T-cell (primary cell): ENCODE measurements around the gene ENPP7. TPM values are rescaled to one million over a fixed set of nuclear protein-coding genes. Genes with fewer than 3 reads are reported as not detected.
"Not testable (repeated sequence)": the region's sequence is repeated elsewhere in the genome, so short reads cannot be mapped to it uniquely, and the experiment has no call there.

Experiments
- ATAC-seq, 4 experiments: fragments of 200-7000 bp in 3 of 4; fragments of 150-1000 bp in 1 of 4; cut with Tn5 transposase; replicated peaks in 1 of 4; 1 replicate in 3 of 4; 2 replicates in 1 of 4; pipeline ENCODE4 v1.10.0; 2021; ENCODE audit warnings: moderate library complexity in 3 of 4, mild to moderate bottlenecking in 2 of 4, moderate number of reproducible peaks in 1 of 4
- CTCF ChIA-PET, 2 donors: fragments of 300-600 bp; sonication (Branson Sonifier 250); formaldehyde crosslinking; loops; one replicate each; lab custom pipeline; 2022; ENCODE audit warnings: antibody characterized with exemption in 2 of 2; lab: Charles Lee
- POLR2A ChIA-PET, 2 donors: fragments of 300-600 bp; sonication (Branson Sonifier 250); formaldehyde crosslinking; loops; one replicate each; lab custom pipeline; 2022; ENCODE audit warnings: antibody characterized with exemption in 2 of 2; lab: Charles Lee
- DNase-seq, 35 experiments: peaks; one replicate each; pipeline versions ENCODE4 v3.0.0 to v3.0.0-alpha.2; 2013 to 2023
- H3K27ac ChIP-seq: one replicate; pipeline ENCODE4 v1.5.1; 2013; ENCODE audit warnings: low read length
- H3K27me3 ChIP-seq, 2 experiments: replicated peaks in 1 of 2; 1 replicate in 1 of 2; 2 replicates in 1 of 2; pipeline versions ENCODE4 v1.6.1 to v1.7.0; 2013; ENCODE audit warnings: low read length in 1 of 2, mixed read lengths in 1 of 2; ENCODE audit not compliant: control insufficient read depth in 2 of 2, insufficient read depth in 2 of 2; ENCODE audit errors: extremely low read depth in 1 of 2
- H3K36me3 ChIP-seq, 2 donors: 1 replicate in 1 of 2; 2 replicates in 1 of 2; pipeline versions ENCODE4 v1.6.1 to v1.7.0; 2013; ENCODE audit warnings: low read length in 1 of 2; ENCODE audit not compliant: control insufficient read depth in 2 of 2, insufficient read depth in 1 of 2; ENCODE audit errors: extremely low read depth in 1 of 2
- H3K4me1 ChIP-seq, 2 experiments: 1 replicate in 1 of 2; 2 replicates in 1 of 2; pipeline versions ENCODE4 v1.6.1 to v1.7.0; 2013; ENCODE audit warnings: low read length in 2 of 2, mixed read lengths in 1 of 2; ENCODE audit not compliant: insufficient read depth in 2 of 2, control insufficient read depth in 1 of 2; ENCODE audit errors: extremely low read depth in 1 of 2
- H3K4me3 ChIP-seq, 2 donors: 1 replicate in 1 of 2; 2 replicates in 1 of 2; pipeline versions ENCODE4 v1.5.1 to v1.7.0; 2013; ENCODE audit warnings: mild to moderate bottlenecking in 2 of 2, low read length in 1 of 2, moderate library complexity in 1 of 2; ENCODE audit not compliant: control insufficient read depth in 1 of 2; ENCODE audit errors: extremely low read depth in 1 of 2
- H3K9me3 ChIP-seq: 2 replicates; pipeline ENCODE4 v1.7.0; 2013
- H3K27ac Mint-ChIP-seq, 2 donors: one replicate each; pipeline ENCODE4 v1.8.0; 2020 to 2021; ENCODE audit warnings: mild to moderate bottlenecking in 2 of 2, mixed read lengths in 2 of 2
- H3K27me3 Mint-ChIP-seq, 2 donors: one replicate each; pipeline ENCODE4 v1.8.0; 2021 to 2022; ENCODE audit warnings: mixed read lengths in 2 of 2
- H3K36me3 Mint-ChIP-seq: one replicate; pipeline ENCODE4 v1.8.0; 2021; ENCODE audit warnings: mixed read lengths
- H3K4me1 Mint-ChIP-seq, 3 donors: one replicate each; pipeline ENCODE4 v1.8.0; 2020 to 2022; ENCODE audit warnings: mixed read lengths in 3 of 3, mild to moderate bottlenecking in 1 of 3
- H3K4me3 Mint-ChIP-seq, 3 donors: one replicate each; pipeline ENCODE4 v1.8.0; 2020 to 2022; ENCODE audit warnings: mild to moderate bottlenecking in 3 of 3, mixed read lengths in 3 of 3, moderate library complexity in 3 of 3
- H3K9me3 Mint-ChIP-seq, 3 donors: one replicate each; pipeline ENCODE4 v1.8.0; 2020 to 2022; ENCODE audit warnings: mixed read lengths in 3 of 3
- WGBS: methylation state at CpG from one replicate; pipeline ENCODE4 v1.1.5; 2013; ENCODE audit warnings: missing lambda C conversion rate; ENCODE audit not compliant: insufficient coverage; 5-methylcytosine and 5-hydroxymethylcytosine counted together
- total RNA-seq, 35 experiments: library from RNA in 6 of 35; stranded (reverse) in 6 of 35; fragments of 120-200 nt in 1 of 35; gene quantifications; one replicate each; pipeline versions ENCODE4 v1.2.1 to v1.2.4 and lab custom pipeline; 2013 to 2026

Gene ENPP7
- total RNA-seq, 5 donors from 2014 or later (not counting 1 experiment from before 2014, with no cell fraction given): 0.15 TPM; not detected in 4

DNA sequence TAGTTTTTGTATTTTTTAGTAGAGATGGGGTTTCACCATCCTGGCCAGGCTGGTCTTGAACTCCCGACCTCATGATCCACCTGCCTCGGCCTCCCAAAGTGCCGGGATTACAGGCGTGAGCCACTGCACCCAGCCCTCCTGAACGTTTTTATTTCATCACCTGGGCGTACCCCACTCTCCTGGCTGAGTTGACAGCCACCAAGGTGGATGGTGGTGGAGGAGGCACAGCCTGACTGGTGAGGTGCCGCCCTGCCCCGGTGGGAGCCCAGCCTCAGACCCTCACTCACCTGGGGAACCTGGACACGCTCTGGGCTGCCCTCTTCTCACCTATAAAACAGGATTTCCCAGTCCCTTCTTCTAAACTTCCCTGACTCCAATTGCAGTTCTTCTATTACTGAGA is 42.0 kb downstream of the ENPP7 start:
- WGBS: no CpG with 5 or more reads among the region's 9 CpGs
- H3K36me3 ChIP-seq, ATAC-seq, POLR2A ChIA-PET, H3K27ac Mint-ChIP-seq, H3K27ac ChIP-seq, H3K4me3 ChIP-seq, H3K4me3 Mint-ChIP-seq, DNase-seq, H3K4me1 ChIP-seq, H3K36me3 Mint-ChIP-seq, H3K9me3 ChIP-seq, H3K9me3 Mint-ChIP-seq, CTCF ChIA-PET: not testable (repeated sequence)
- H3K27me3 Mint-ChIP-seq: peaks cover 46 to 80% of the 10 kb centered on the region in 2 donors
- peaks cover 6 to 11% (median 10%) of the 10 kb centered on the region in 3 donors for H3K4me1 Mint-ChIP-seq
- peaks cover 0 to 77% of the 10 kb centered on the region in 2 experiments for H3K27me3 ChIP-seq

- no peak for DNase-seq
- Mint-ChIP-seq H3K27me3 (peaks cover 44 to 75% of the 10 kb centered on the region in 2 donors), H3K36me3 (no peaks in the 10 kb centered on the region), H3K27ac (no peak overlapping the region), H3K9me3 (no peaks in the 10 kb centered on the region), H3K4me3 (no peak overlapping the region), H3K4me1 (peaks cover 15 to 20% (median 18%) of the 10 kb centered on the region in 3 donors)
- H3K4me1 ChIP-seq: peaks cover 7 to 17% of the 10 kb centered on the region in 2 experiments
- POLR2A ChIA-PET: interaction anchor here in 1 of 2 donors (0.6 to 0.7 kb wide), 2 partner anchors 18 to 35 kb away, joined by 3 read pairs; no protein-coding TSS in a partner anchor
- H3K27me3 ChIP-seq: peaks cover 0 to 69% of the 10 kb centered on the region in 2 experiments
- WGBS: 89% methylated on average over 7 of the region's 8 CpGs
- no peak for ATAC-seq
- no peaks in the 10 kb centered on the region for H3K36me3 ChIP-seq
- H3K4me3 ChIP-seq: no peak overlapping the region
- H3K9me3 ChIP-seq: no peaks in the 10 kb centered on the region
- H3K27ac ChIP-seq: no peak overlapping the region
- CTCF ChIA-PET: interaction anchor here in 1 of 2 donors (1.3 kb wide), 1 partner anchor 29 kb away, joined by 3 read pairs; no protein-coding TSS in a partner anchor
These were observed 43.8 kb downstream of the ENPP7 start for GRCh38 chr17:79774561-79774975.

DNA sequence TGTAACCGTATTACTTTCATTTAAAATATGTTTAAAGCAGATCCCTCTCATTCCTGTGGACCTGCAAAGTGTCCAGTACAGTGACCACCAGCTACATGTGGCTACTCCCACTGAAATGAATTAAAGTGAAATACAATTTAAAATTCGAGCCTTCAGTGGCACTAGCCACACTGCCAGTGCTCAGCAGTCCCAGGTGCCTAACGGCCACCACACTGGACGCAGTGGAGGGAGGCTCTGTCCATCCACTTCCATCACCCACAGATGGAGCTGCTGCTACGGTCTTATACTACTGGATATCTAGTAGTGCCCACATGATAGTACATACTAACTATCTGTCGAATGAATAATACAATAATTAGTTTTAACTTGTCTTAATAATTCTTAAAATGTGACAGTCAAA is 44.9 kb downstream of the ENPP7 start:
- 83% methylated on average over 3 of the region's 6 CpGs for WGBS
- ChIA-PET CTCF (no interaction called here), POLR2A (interaction anchor here in 1 of 2 donors (0.6 kb wide), 1 partner anchor 53 kb away, joined by 3 read pairs; no protein-coding TSS in a partner anchor)
- Mint-ChIP-seq H3K36me3 (no peaks in the 10 kb centered on the region), H3K4me3 (no peak overlapping the region), H3K9me3 (no peaks in the 10 kb centered on the region), H3K4me1 (peaks cover 16 to 20% (median 18%) of the 10 kb centered on the region in 3 donors), H3K27me3 (peaks cover 44 to 77% of the 10 kb centered on the region in 2 donors), H3K27ac (no peak overlapping the region)
- H3K4me3 ChIP-seq: no peak overlapping the region
- no peaks in the 10 kb centered on the region for H3K9me3 ChIP-seq
- no peak overlapping the region for H3K27ac ChIP-seq
- DNase-seq (no peak), ATAC-seq (no peak)
- H3K27me3 ChIP-seq: peaks cover 0 to 72% of the 10 kb centered on the region in 2 experiments
- H3K4me1 ChIP-seq: peaks cover 17 to 18% of the 10 kb centered on the region in 2 experiments
- H3K36me3 ChIP-seq: no peaks in the 10 kb centered on the region

DNA sequence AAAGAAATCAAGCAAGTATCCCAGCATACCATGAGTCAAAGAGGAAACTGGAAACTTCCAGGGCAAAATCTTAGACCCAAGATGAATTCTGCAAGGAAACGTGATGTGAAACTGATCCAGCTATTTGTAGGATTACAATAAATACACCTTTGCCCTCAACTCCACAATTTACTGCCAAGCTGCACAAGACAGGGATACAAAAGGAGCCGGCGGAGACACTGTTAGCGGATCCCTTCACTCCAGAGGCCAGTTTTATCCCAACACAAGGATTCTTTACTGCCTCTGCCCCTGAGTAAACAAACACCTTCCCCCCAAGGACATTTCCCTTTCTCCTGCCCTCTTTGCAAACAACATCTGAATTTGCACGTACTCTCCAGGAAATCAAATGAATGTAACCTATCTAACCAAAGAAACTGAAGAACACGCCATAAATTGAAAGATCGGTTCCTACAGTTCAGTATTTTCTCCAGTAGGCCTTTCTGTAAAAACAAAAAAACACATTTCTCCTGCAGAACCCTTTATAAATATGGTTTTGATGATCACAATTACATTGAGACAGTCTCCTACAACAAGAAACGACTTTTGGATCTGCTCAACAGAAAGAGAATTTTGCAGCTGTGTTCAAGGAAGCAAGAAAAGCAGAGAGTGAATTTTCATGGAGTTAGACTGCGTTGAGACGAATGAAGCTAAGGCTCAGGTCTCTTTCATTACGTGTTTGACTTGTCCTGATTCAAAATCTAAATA is 45.8 kb downstream of the ENPP7 start:
- CTCF ChIA-PET: interaction anchor here in 1 of 2 donors (0.7 kb wide), 1 partner anchor 20 kb away, joined by 3 read pairs; no protein-coding TSS in a partner anchor
- Mint-ChIP-seq H3K9me3 (no peaks in the 10 kb centered on the region), H3K27ac (no peak overlapping the region), H3K4me1 (peaks cover 21 to 25% (median 23%) of the 10 kb centered on the region in 3 donors), H3K4me3 (peak overlapping the region; percentile 55 to 63 (median 61)), H3K36me3 (no peaks in the 10 kb centered on the region), H3K27me3 (peaks cover 44 to 84% of the 10 kb centered on the region in 2 donors)
- no peaks in the 10 kb centered on the region for H3K9me3 ChIP-seq
- DNase-seq: no peak
- no peaks in the 10 kb centered on the region for H3K36me3 ChIP-seq
- no peak overlapping the region for H3K4me3 ChIP-seq
- POLR2A ChIA-PET: no interaction called here
- H3K4me1 ChIP-seq: peaks cover 22 to 26% of the 10 kb centered on the region in 2 experiments
- no peak overlapping the region for H3K27ac ChIP-seq
- ATAC-seq: no peak
- 74% methylated on average over 7 of the region's 11 CpGs for WGBS
- H3K27me3 ChIP-seq: peaks cover 0 to 74% of the 10 kb centered on the region in 2 experiments

GRCh38 chr17:79777120-79777893 is 46.6 kb downstream of the ENPP7 start:
- Histone ChIP-seq H3K36me3 (no peaks in the 10 kb centered on the region), H3K4me1 (peaks cover 28 to 30% of the 10 kb centered on the region in 2 experiments), H3K9me3 (no peaks in the 10 kb centered on the region), H3K27me3 (peaks cover 0 to 74% of the 10 kb centered on the region in 2 experiments), H3K4me3 (peak overlapping the region; percentile 25 to 26), H3K27ac (no peak overlapping the region)
- DNase-seq (peak in 5 of 35 experiments; percentile 26 to 55 (median 30)), ATAC-seq (peak; percentile 25 to 44 (median 37))
- Mint-ChIP-seq H3K4me3 (peak overlapping the region; percentile 55 to 63 (median 61)), H3K9me3 (no peaks in the 10 kb centered on the region), H3K27ac (no peak overlapping the region), H3K36me3 (no peaks in the 10 kb centered on the region), H3K27me3 (peaks cover 50 to 84% of the 10 kb centered on the region in 2 donors), H3K4me1 (peaks cover 23 to 33% (median 26%) of the 10 kb centered on the region in 3 donors)
- WGBS: 13% methylated on average over 32 of the region's 51 CpGs
- ChIA-PET POLR2A (no interaction called here), CTCF (interaction anchor here in 1 of 2 donors (0.7 kb wide), 1 partner anchor 19 kb away, joined by 3 read pairs; no protein-coding TSS in a partner anchor)
